GM12864 (cell line): ENCODE results near the gene TMEM59.

Source experiments
- DNase-seq: peaks from one replicate; pipeline ENCODE4 v3.0.0-alpha.2; 2011; ENCODE audit warnings: low read depth
- H3K4me3 ChIP-seq: 2 replicates; pipeline ENCODE4 v1.5.1; 2011; ENCODE audit warnings: mild to moderate bottlenecking, low read depth, low read length, control low read depth
- CTCF ChIP-seq: IDR thresholded peaks from 2 replicates; pipeline ENCODE4 v1.5.1; 2011; ENCODE audit warnings: low read depth, mild to moderate bottlenecking, moderate library complexity, low read length, control low read depth, inconsistent platforms; ENCODE audit errors: missing control alignments

The TMEM59 gene

GRCh38 chr1:54094001-54094729 lies 41.2 kb upstream of the TMEM59 start:
- no peak for DNase-seq
- TF ChIP-seq CTCF = no peak
- H3K4me3 ChIP-seq = no peak overlapping the region

GRCh38 chr1:54091666-54092065 lies 38.7 kb upstream of the TMEM59 start:
- no peak overlapping the region for H3K4me3 ChIP-seq
- DNase-seq = no peak
- no peak for TF ChIP-seq CTCF

DNA sequence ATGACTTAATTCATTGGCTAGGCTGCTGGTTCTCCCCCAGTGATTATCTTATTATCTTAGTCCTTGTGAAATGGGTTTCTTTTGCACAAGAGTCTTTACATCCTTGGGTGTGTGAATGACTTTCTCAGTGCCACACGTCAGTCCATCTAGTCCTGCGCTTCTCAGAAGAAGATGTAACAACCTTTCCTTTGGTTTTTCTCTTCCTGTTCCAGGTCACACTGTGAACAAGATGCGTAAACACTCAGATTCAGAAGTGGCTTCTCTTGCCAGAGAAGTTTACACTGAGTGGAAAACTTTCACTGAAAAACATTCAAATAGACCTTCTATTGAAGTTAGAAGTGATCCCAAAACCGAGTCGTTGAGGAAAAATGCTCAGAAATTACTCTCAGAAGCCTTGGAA lies 35.4 kb upstream of the TMEM59 start:
- no peak overlapping the region for H3K4me3 ChIP-seq
- no peak for DNase-seq
- no peak for TF ChIP-seq CTCF

GRCh38 chr1:54086754-54087153 lies 33.8 kb upstream of the TMEM59 start:
- no peak for TF ChIP-seq CTCF
- no peak overlapping the region for H3K4me3 ChIP-seq
- no peak for DNase-seq

DNA sequence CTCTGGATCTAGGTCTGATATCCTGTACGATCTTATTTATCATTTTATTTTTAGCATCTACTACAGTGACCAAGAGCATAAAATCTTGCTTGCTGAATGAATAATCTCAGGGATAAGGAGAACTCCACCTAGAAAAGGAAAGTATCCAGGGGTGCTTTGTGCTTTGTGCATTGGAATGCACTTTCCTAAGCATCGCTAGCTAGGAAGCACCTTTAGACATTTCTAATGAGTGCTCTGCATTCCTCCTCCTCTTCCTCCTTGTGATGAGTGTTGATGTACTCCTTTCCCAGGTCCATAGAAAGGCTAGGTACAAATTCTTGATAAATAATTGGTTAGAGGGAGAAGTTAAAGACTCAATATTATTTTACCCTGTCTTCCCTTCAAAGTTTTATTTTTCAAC lies 31.8 kb upstream of the TMEM59 start:
- no peak overlapping the region for H3K4me3 ChIP-seq
- no peak for DNase-seq
- TF ChIP-seq CTCF = no peak

DNA sequence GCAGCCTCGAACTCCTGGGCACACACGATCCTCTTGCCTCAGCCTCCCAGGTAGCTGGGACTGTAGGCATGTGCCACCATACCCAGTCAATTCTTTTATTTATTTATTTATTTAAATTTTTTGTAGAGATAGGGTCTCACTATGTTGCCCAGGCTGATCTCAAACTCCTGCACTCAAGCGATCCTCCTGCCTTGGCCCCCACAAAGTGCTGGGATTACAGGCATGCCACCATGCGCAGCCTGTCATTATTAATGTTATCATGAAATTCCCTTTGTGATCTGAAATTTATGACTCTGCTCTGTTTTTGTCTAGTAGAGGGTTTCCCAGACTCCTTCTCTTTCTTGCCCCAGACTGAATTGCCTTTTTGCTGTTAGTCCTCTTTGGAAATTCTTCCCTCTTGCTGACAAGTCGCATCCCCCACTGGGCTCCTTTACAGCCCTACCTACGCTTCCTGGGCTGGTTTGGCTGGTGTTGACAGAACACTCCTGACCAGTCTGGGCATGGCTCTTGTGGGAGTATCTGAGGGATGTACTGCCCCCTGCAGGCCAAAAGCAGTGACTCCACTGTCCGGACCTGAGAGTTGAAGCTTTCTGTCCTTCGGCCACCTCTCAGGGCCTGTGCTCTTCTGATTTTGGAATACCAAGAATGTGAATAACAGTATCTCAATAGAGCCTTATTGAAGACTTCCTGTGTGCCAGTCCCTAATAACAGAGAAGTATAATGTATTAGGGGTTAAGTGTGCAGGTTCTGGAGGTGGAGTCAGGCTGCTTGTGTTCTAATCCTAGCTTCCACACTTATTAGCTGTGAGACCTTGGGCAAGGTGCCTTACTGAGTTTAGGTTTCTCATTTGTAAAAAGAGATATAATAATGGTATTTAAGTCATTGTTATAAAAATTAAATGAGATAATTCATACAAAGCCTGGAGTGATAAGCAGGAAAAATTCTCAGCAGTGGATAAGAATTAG lies 28.6 kb upstream of the TMEM59 start:
- peak; percentile 43 for DNase-seq
- H3K4me3 ChIP-seq = no peak overlapping the region
- TF ChIP-seq CTCF = peak; percentile 94
